ENCODE measurements around the gene APOC1. TPM values are rescaled to one million over a fixed set of nuclear protein-coding genes. Genes with fewer than 3 reads are reported as not detected.
"Not testable (repeated sequence)": the region's sequence is repeated elsewhere in the genome, so short reads cannot be mapped to it uniquely, and the experiment has no call there.

The APOC1 gene
- total RNA-seq, 4 donors from 2014 or later: 3.9 to 107 (median 14.2) TPM; not detected in 1

DNA sequence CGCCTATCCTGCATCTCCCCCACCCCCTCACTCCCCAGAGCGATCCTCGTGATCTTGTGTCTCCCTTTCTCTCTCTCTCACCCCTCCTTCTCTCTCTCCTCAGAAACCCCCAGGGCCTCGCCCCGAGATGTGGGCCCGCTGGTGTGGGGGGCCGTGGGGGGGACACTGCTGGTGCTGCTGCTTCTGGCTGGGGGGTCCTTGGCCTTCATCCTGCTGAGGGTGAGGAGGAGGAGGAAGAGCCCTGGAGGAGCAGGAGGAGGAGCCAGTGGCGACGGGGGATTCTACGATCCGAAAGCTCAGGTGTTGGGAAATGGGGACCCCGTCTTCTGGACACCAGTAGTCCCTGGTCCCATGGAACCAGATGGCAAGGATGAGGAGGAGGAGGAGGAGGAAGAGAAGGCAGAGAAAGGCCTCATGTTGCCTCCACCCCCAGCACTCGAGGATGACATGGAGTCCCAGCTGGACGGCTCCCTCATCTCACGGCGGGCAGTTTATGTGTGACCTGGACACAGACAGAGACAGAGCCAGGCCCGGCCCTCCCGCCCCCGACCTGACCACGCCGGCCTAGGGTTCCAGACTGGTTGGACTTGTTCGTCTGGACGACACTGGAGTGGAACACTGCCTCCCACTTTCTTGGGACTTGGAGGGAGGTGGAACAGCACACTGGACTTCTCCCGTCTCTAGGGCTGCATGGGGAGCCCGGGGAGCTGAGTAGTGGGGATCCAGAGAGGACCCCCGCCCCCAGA, 36.1 kb upstream of the APOC1 start:
- Histone ChIP-seq H3K9me3 (no peaks in the 10 kb centered on the region), H3K36me3 (peaks cover 0 to 54% (median 0%) of the 10 kb centered on the region in 3 donors), H3K27me3 (no peaks in the 10 kb centered on the region), H3K4me1 (no peaks in the 10 kb centered on the region), H3K27ac (no peak overlapping the region), H3K4me3 (no peak overlapping the region)
- no peak for TF ChIP-seq POLR2A (IDR thresholded peaks at IDR 0.05)
- TF ChIP-seq, protein P1, sequence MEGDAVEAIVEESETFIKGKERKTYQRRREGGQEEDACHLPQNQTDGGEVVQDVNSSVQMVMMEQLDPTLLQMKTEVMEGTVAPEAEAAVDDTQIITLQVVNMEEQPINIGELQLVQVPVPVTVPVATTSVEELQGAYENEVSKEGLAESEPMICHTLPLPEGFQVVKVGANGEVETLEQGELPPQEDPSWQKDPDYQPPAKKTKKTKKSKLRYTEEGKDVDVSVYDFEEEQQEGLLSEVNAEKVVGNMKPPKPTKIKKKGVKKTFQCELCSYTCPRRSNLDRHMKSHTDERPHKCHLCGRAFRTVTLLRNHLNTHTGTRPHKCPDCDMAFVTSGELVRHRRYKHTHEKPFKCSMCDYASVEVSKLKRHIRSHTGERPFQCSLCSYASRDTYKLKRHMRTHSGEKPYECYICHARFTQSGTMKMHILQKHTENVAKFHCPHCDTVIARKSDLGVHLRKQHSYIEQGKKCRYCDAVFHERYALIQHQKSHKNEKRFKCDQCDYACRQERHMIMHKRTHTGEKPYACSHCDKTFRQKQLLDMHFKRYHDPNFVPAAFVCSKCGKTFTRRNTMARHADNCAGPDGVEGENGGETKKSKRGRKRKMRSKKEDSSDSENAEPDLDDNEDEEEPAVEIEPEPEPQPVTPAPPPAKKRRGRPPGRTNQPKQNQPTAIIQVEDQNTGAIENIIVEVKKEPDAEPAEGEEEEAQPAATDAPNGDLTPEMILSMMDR (IDR thresholded peaks at IDR 0.05): no peak
- no peak for DNase-seq

DNA sequence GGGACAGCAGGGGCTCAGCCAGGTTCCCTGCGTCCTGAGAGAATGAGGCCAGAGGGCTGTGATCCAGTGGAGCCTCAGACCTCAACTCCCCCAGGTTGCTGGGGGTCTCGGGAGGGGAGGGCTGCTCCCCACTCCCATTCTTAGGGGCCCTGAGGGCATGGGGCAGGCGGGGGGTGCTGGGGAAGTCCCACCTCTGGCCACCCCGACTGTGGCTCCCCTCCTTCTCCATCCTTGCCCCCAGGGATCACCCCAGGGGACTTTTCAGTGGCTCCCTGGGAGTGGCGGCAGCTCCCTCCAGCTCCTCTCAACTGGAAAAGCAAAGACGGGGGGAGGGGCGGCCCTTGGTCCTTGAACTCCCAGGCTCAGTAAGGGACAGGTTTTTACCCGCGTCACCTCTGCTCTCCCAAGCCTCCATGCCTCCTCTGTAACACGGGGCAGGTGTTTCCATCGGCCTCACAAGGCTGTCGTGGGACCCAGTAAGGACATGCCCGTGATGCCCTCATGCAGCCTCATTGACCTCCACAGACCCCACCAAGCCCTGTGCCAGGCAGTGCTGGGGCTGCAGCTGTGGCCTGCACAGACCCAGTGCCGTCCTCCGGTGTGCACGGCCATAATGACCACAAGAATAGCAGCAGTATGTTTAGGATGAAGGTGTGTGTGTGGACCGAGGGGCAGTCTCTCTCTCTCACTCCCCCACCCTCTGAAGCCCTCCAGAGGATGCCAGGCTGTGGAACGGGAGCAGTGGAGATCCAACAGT, 34.9 kb upstream of the APOC1 start:
- Histone ChIP-seq H3K4me3 (no peak overlapping the region), H3K27ac (no peak overlapping the region), H3K36me3 (peaks cover 0 to 51% (median 0%) of the 10 kb centered on the region in 3 donors), H3K9me3 (no peaks in the 10 kb centered on the region), H3K4me1 (no peaks in the 10 kb centered on the region), H3K27me3 (no peaks in the 10 kb centered on the region)
- no peak for DNase-seq
- TF ChIP-seq, protein P1 (IDR thresholded peaks at IDR 0.05): no peak

DNA sequence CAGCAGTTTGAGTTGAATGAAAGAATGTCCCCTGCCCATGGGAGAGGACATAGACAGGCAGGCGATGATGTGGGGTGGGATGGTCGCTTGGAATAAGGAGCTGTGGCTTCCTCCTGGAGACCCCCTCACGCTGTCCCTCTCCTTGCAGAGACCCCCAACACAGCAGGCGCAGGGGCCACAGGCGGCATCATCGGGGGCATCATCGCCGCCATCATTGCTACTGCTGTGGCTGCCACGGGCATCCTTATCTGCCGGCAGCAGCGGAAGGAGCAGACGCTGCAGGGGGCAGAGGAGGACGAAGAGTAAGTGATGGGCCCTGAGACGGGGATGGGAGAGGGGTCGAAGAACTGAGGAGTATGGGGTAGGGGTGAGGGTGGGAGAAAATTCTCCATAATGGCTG, 32.3 kb upstream of the APOC1 start:
- no peaks in the 10 kb centered on the region for H3K4me1 ChIP-seq
- H3K27ac ChIP-seq: no peak overlapping the region
- TF ChIP-seq, protein P1 (IDR thresholded peaks at IDR 0.05): no peak
- TF ChIP-seq POLR2A (IDR thresholded peaks at IDR 0.05): no peak
- H3K9me3 ChIP-seq: no peaks in the 10 kb centered on the region
- DNase-seq: no peak
- H3K27me3 ChIP-seq: no peaks in the 10 kb centered on the region
- no peak overlapping the region for H3K4me3 ChIP-seq
- H3K36me3 ChIP-seq: peaks cover 0 to 46% (median 0%) of the 10 kb centered on the region in 3 donors

DNA sequence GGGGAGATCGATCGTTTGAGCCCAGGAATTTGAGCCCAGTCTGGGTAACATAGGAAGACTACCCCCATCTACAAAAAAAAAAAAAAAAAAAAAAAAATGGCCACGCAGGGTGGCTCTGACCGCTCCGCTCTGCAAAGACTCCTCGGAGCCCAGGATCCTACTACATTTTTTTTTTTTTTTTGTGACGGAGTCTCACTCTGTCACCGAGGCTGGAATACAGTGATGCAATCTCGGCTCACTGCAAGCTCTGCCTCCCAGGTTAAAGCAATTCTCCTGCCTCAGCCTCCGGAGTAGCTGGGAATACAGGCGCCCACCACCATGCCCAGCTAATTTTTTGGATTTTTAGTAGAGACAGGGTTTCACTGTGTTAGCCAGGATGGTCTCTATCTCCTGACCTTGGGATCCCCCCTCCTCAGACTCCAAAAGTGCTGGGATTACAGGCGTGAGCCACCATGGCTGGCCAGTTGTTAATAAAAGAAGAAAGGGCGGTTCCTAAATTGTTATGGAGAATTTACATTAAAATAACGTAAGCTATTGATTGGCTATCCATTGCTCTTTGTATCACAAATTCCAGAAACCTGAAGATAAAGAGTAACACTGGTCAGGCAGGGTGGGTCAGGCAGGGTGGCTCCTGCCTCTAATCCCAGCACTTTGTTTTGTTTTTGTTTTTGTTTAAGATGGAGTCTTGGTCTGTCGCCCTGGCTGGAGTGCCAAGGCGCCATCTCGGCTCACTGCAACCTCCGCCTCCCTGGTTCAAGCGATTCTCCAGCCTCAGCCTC, 31.6 kb upstream of the APOC1 start:
- H3K4me3 ChIP-seq, H3K27ac ChIP-seq, H3K9me3 ChIP-seq, DNase-seq, H3K4me1 ChIP-seq, H3K27me3 ChIP-seq: not testable (repeated sequence)
- H3K36me3 ChIP-seq: peaks cover 0 to 43% (median 0%) of the 10 kb centered on the region in 3 donors

DNA sequence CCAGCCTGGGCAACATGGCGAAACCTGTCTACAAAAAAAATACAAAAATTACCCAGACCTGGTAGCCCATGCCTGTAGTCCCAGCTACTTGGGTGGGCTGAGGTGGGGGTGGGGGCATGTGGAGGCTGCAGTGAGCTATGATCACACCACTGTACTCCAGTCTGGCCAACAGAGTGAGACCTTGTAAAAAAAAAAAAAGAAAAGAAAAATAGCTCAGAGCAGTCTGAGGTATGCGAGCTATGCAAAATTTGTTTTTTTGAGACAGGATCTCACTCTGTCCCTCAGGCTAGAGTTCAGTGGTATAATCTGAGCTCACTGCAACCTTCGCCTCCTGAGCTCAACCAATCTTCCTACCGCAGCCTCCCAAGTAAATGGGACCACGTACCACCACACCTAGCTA, 30.5 kb upstream of the APOC1 start:
- Histone ChIP-seq H3K27ac (no peak overlapping the region), H3K9me3 (no peaks in the 10 kb centered on the region), H3K4me1 (no peaks in the 10 kb centered on the region), H3K36me3 (peaks cover 0 to 46% (median 0%) of the 10 kb centered on the region in 3 donors), H3K27me3 (no peaks in the 10 kb centered on the region), H3K4me3 (no peak overlapping the region)
- DNase-seq: no peak
- TF ChIP-seq POLR2A (IDR thresholded peaks at IDR 0.05): no peak
- TF ChIP-seq, protein P1 (IDR thresholded peaks at IDR 0.05): no peak
